ENCODE results near the gene HPRT1.

Gene HPRT1

DNA sequence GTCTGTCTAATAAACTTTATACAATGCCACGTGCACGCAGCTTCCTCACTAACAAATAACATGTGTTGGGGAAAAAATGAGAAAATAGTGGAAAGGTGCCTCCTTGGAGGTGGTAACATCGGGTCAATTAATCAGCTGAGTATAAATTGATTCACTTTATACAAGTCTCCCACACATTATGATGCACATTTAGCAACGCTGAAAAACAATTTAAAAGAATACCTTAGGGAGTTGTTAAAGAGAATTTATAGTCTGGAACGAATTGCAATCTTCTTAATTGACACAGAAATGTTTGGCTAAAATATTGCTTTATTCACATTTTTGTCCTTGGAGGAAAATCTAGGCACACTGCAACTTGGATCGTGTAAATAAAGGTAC, 84.2 kb downstream of the HPRT1 start:
- DNase-seq (ENCODE audit: low read depth), result no peak

GRCh38 chrX:134544513-134545151, 84.7 kb downstream of the HPRT1 start:
- no peak for DNase-seq (ENCODE audit: low read depth)

DNA sequence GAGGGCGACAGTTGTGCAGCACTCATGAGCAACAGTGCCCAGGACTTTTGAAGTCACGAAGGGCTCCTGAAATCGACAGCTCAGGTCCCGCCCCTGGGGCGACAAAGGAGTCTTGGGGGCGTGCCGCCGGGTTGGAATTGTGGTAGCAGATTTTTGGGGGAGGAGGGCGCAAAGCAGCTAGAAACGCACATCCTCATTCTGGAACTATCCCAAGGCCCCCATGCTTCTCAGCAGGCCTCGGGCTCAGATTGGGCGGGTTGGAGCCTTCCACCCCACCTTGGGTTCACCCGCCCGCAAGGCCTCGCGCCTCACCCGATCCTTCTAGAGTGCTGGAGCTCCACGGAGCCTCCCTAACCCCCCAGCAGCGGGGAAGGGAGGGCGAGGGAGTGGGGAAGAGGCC, 85.5 kb downstream of the HPRT1 start:
- DNase-seq (ENCODE audit: low read depth), result no peak

DNA sequence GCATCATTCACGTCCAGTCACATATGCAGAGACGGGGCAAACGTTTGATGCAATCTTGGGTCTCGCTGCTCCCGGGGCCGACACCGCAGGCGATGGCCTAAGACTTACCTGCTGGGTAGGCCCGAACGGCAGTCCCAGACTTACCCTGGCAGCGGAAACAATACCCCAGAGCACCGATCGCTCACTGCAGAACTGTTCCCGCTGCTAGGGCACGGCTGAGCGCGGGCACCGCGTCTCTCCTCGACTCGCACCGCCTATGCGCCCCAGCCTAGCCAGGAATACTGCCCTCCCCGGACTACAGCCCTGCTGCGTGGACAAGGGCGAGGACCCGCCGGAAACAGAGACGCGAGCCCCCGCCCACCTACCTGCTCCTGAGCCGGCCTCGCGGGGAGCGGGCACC, 86.2 kb downstream of the HPRT1 start:
- no peak for DNase-seq (ENCODE audit: low read depth)

- no peak for DNase-seq (ENCODE audit: low read depth)
Observed at GRCh38 chrX:134547047-134547679, 87.2 kb downstream of the HPRT1 start.

- no peak for DNase-seq (ENCODE audit: low read depth)
Observed at GRCh38 chrX:134548257-134549201, 88.6 kb downstream of the HPRT1 start.

All from CMK (cell line).